GM12892 (cell line): ENCODE measurements around the gene ZDHHC7.

ENCODE experiments used
- POLR2A ChIP-seq: IDR thresholded peaks from 2 replicates; pipeline ENCODE4 v1.6.1; 2011; ENCODE audit warnings: low read depth, low read length, control low read depth
- POLR2AphosphoS5 ChIP-seq: IDR thresholded peaks from 2 replicates; pipeline ENCODE4 v1.6.1; 2011; ENCODE audit warnings: low read depth, low read length, control low read depth

GRCh38 chr16:85040685-85041084, 29.4 kb upstream of the ZDHHC7 start:
- TF ChIP-seq POLR2AphosphoS5 (no peak), POLR2A (no peak)
